ENCODE data around the gene DPP6. TPM values are rescaled to one million over a fixed set of nuclear protein-coding genes. Genes with fewer than 3 reads are reported as not detected.

DPP6 gene
- polyA plus RNA-seq, 1 donor (not counting 4 experiments of a cell fraction or from before 2014, with no cell fraction given): not detected

GRCh38 chr7:154342971-154343633 lies 290.9 kb downstream of the DPP6 start:
- Histone ChIP-seq H3K9me3 (ENCODE audit: control insufficient read depth, low read depth, low read length) (peaks cover 10% of the 10 kb centered on the region), H3K4me3 (ENCODE audit: control insufficient read depth in 2 of 3, extremely low read depth in 1 of 3, insufficient read depth in 2 of 3, low read depth in 1 of 3, low read length in 3 of 3) (no peak overlapping the region)

GRCh38 chr7:154343778-154344412 lies 291.7 kb downstream of the DPP6 start:
- Histone ChIP-seq H3K9me3 (ENCODE audit: control insufficient read depth, low read depth, low read length) (peaks cover 10% of the 10 kb centered on the region), H3K9me1 (ENCODE audit: control insufficient read depth, extremely low read depth, insufficient read depth, low read length) (no peaks in the 10 kb centered on the region), H3K27me3 (ENCODE audit: control insufficient read depth, extremely low read depth, insufficient read depth, low read length) (no peaks in the 10 kb centered on the region), H3K4me1 (ENCODE audit: control insufficient read depth, extremely low read depth, insufficient read depth, low read length) (no peaks in the 10 kb centered on the region), H4K20me1 (ENCODE audit: control insufficient read depth, extremely low read depth, insufficient read depth, low read length) (no peaks in the 10 kb centered on the region), H3K27ac (ENCODE audit: control insufficient read depth, insufficient read depth, low read length) (no peak overlapping the region), H3K4me2 (ENCODE audit: control insufficient read depth, extremely low read depth, insufficient read depth, low read depth, low read length) (no peak overlapping the region), H3K79me2 (ENCODE audit: control insufficient read depth, insufficient read depth, low read length) (no peaks in the 10 kb centered on the region), H3K9ac (ENCODE audit: control insufficient read depth, extremely low read depth, insufficient read depth, low read length) (no peak overlapping the region), H3K4me3 (ENCODE audit: control insufficient read depth in 2 of 3, extremely low read depth in 1 of 3, insufficient read depth in 2 of 3, low read depth in 1 of 3, low read length in 3 of 3) (no peak overlapping the region), H3K36me3 (ENCODE audit: control insufficient read depth in 2 of 2, extremely low read depth in 1 of 2, insufficient read depth in 2 of 2, low read length in 2 of 2) (no peaks in the 10 kb centered on the region), H2AFZ (ENCODE audit: control insufficient read depth, low read length) (no peak overlapping the region)
- TF ChIP-seq EZH2 (IDR thresholded peaks at IDR 0.05; ENCODE audit: low read length): no peak
- DNase-seq (ENCODE audit: low read depth, low spot score) (no peak), FAIRE-seq (no peak)
- dilution Hi-C loops (cut with MboI; ENCODE audit: extremely low pct_ligation_motif_present, low sequenced_read_pairs): no loop called here

More at GRCh38 chr7:154342971-154343633, 290.9 kb downstream of the DPP6 start:
- Histone ChIP-seq H3K79me2 (ENCODE audit: control insufficient read depth, insufficient read depth, low read length) (no peaks in the 10 kb centered on the region), H3K4me2 (ENCODE audit: control insufficient read depth, extremely low read depth, insufficient read depth, low read depth, low read length) (no peak overlapping the region), H3K9ac (ENCODE audit: control insufficient read depth, extremely low read depth, insufficient read depth, low read length) (no peak overlapping the region), H3K9me1 (ENCODE audit: control insufficient read depth, extremely low read depth, insufficient read depth, low read length) (no peaks in the 10 kb centered on the region), H3K27ac (ENCODE audit: control insufficient read depth, insufficient read depth, low read length) (no peak overlapping the region), H3K4me1 (ENCODE audit: control insufficient read depth, extremely low read depth, insufficient read depth, low read length) (no peaks in the 10 kb centered on the region), H4K20me1 (ENCODE audit: control insufficient read depth, extremely low read depth, insufficient read depth, low read length) (no peaks in the 10 kb centered on the region), H2AFZ (ENCODE audit: control insufficient read depth, low read length) (no peak overlapping the region), H3K36me3 (ENCODE audit: control insufficient read depth in 2 of 2, extremely low read depth in 1 of 2, insufficient read depth in 2 of 2, low read length in 2 of 2) (no peaks in the 10 kb centered on the region), H3K27me3 (ENCODE audit: control insufficient read depth, extremely low read depth, insufficient read depth, low read length) (no peaks in the 10 kb centered on the region)
- no peak for FAIRE-seq
- TF ChIP-seq EZH2 (IDR thresholded peaks at IDR 0.05; ENCODE audit: low read length): no peak
- no peak for TF ChIP-seq CTCF (optimal IDR thresholded peaks at IDR 0.05 in 1 of 3, IDR thresholded peaks at IDR 0.05 in 1 of 3, conservative IDR thresholded peaks at IDR 0.05 in 1 of 3; ENCODE audit: extremely low read depth in 1 of 3, insufficient read depth in 2 of 3, low read length in 3 of 3)
- dilution Hi-C loops (cut with MboI; ENCODE audit: extremely low pct_ligation_motif_present, low sequenced_read_pairs): no loop called here
- no peak for DNase-seq (ENCODE audit: low read depth, low spot score)

Measured in keratinocyte (primary cell).